ENCODE data around the gene CELF5. TPM values are rescaled to one million over a fixed set of nuclear protein-coding genes. Genes with fewer than 3 reads are reported as not detected.

The CELF5 gene
- total and polyA plus RNA-seq, 9 of the 15 experiments (the other 6 are each of a cell fraction or from before 2014, with no cell fraction given), result 0.01 to 0.56 (median 0.22) TPM

DNA sequence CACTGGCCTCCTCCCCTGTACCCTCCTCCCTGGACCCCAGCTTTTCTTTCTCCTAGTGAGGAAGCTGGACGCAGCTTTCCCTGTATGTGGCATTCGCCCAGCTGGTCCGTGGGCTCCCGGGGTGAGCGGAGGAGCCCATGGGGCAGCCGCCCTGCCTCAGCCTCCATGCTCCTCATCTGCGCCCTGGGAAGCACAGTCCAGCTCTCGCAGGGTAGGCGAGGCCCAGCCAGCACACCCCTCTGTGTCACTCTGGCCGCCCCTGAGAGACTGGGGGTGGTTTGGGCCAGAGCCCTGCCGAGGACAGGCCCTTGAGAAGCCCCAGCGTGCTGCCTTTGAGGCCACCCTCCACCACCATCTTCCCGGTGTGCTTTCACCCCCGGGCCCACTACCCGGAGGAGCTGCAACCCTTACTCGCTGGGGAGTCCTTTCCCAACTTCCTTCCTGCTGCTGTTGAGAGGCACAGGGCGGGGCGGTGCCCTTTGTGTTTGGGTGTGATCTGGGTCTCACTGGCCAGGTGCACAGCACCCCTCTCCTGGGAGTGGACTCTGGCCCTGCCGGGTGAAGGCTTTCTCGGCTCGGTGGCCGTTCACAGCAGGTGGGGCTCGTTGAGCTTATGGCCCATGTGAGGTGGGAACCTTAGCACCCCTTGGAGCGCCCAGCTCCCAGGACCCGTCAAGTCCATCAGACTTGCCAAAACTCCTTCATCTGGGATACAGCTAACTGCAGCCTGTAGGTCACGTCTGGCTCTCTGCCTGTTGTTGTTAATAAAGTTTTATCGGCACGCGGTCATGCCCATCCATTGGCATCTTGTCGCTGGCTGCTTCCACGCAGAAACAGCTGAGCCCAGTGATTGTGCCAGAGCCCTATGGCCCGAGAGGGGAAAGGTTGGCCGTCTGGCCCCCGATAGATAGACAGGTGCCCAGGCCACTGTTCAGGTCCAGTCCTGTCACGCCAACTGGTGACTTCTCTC lies 35.5 kb upstream of the CELF5 start (continued):
- TF ChIP-seq HMG20A (CRISPR knock-in tag; conservative IDR thresholded peaks at IDR 0.05) (no peak), GABPA (tag; conservative IDR thresholded peaks at IDR 0.05; ENCODE audit: low read depth) (no peak), ZNF407 (IDR thresholded peaks at IDR 0.05; ENCODE audit: low read depth) (no peak)

Measured in K562 (cell line).